HG03457 (cell line): Measurements from ENCODE around the gene GNPNAT1.

Experiments used
- ATAC-seq: cut with Tn5 transposase; IDR thresholded peaks from one replicate; pipeline ENCODE4 v1.9.1; 2021; ENCODE audit warnings: moderate number of reproducible peaks; ENCODE audit not compliant: unreplicated experiment

The GNPNAT1 gene

DNA sequence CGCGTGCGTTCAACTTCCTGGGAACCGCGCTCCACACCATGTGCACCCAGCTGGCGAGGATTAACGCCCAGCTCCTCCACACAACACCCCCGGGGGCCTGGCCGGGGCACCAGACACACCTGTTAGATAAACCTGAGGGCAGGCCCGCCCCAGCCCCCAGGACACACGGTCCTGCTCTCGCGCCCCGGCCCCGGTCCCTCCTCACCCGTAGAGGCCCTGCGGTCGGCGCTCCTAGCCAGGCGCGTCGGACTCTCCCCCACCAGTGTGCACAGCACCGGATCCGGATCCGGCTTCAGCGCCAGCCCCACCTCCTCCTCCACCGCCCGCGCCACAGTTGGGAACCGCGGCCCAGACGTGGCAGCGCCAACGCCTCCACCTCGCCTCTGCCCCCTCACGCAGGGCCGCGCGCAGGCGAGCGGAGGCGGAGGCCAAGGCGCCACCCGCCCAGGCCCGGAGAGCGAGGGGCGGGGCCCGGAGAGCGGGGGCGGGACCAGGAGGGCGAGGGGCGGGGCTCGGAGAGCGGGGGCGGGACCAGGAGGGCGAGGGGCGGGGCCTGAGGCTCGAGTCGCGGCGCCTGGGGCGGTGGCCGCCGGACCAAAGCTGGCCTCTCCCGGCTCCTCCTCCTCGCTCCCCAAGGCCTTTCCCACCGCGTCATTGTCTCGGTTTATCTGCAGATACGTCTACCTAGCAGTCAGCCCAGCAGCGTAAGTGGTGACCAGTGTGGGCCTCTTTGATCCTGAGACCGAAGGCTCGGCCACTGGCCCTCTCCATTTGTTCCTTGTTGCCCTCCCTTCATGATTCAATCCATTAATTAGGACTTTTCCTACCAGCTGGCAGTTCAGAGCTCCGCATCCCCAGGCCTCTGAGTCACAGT, at the start of gene GNPNAT1:
Gene GNPNAT1 (minus strand): TSS at position 385 of the 874 bp plus-strand sequence. CDS start 6,957 bp downstream, outside the sequence.
- peak; percentile 92 for ATAC-seq

- no peak for ATAC-seq
These were observed 49.5 kb upstream of the GNPNAT1 start for GRCh38 chr14:52840877-52841276.

DNA sequence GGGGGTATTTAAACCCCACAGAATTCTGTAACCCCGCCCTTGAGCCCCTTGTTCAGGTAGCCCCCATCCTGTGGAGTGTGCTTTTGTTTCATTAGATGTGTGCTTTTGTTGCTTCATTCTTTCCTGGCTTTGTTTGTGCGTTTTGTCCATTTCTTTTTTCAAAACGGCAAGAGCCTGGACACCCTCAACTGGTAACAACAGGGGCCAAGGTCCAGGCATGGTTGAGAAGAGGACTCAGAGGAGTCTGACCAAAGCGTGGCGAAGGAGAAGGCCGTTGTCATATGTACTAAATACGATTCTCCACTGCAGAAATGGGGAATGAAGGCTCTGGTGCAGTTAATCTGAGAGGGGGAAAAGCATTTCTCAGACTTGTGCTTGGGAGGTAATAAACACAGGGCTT, 46.0 kb upstream of the GNPNAT1 start:
- no peak for ATAC-seq

GRCh38 chr14:52836063-52836462, 44.7 kb upstream of the GNPNAT1 start:
- no peak for ATAC-seq

- no peak for ATAC-seq
These were observed 43.9 kb upstream of the GNPNAT1 start for GRCh38 chr14:52835122-52835903.

DNA sequence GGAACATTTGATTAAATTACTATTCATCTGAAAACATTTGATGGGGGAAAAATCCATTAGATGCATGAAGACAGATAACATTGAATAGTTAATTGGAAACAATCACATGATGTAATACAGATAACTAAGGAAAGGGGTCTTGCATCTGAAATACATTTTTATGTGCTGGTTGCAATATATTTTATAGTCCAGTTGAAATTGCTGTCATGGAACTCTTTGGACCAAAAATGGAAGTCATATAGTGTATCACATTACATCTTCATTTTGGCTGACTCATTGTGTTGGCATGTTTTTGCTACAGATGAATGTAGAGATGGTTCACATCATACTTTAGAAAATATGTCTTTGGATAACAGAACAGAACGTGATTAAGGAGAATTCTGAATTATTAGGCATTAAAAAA, 43.0 kb upstream of the GNPNAT1 start:
- no peak for ATAC-seq

DNA sequence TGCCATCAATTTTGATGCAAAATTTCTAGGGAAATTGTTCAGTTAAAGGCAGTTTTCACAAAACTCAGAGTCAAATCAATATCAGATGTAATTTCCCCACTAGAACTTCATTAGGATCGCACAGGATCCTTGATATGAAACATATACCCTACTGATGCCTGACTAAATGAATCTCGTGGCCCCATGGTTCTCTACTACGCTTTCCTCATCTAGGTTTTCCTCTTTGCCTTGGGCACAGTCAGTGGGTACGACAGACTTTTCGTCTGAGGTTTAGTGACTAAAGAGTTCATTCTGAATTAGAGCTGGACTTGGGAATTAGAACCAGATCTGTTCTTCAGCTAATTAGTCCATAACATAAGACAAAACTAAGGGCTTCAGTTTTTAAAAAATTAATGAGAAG, 42.5 kb upstream of the GNPNAT1 start:
- ATAC-seq: no peak

- no peak for ATAC-seq
These were observed 38.2 kb upstream of the GNPNAT1 start for GRCh38 chr14:52829527-52830185.

- no peak for ATAC-seq
These were observed 36.0 kb upstream of the GNPNAT1 start for GRCh38 chr14:52827426-52827825.

DNA sequence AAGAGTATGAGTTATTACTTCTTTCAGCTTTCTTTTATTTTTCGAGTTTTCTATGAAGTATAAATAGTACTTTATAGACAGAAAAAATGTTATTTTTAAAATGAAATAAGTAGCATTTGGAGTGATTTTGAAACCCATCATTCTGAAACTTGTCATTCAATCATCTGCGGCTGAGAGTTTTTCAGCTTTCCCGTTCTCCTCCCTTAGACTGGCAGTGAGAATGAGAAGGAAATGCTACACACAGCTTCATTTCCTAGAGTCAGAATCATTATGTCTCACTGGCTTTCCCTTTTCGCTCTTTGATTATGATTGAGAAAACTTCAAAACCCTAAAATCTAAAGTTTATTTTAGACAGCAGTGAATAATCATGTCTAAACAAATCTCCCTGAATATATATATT, 33.7 kb upstream of the GNPNAT1 start:
- ATAC-seq: no peak

GRCh38 chr14:52824462-52824861, 33.1 kb upstream of the GNPNAT1 start:
- no peak for ATAC-seq

- no peak for ATAC-seq
These were observed 30.4 kb upstream of the GNPNAT1 start for GRCh38 chr14:52821805-52822250.

DNA sequence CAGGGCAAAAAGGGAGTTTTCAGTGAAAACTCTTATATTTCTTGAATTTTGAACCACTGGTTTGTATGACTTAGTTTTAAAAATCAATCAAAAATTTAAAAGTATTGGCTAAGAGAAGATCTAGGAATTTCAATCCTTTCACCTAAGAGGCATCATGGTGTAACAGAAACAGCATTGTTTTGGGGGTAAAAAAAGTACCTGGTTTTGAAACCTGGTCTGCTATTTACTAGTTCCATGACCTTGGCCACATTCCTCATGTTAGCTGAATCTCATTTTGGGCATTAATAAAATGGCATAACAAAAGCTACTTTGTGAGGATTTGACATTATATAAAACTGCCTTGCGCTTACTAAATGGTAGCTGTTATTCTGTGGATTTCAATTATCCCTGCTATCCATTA, 16.7 kb upstream of the GNPNAT1 start:
- ATAC-seq: no peak

DNA sequence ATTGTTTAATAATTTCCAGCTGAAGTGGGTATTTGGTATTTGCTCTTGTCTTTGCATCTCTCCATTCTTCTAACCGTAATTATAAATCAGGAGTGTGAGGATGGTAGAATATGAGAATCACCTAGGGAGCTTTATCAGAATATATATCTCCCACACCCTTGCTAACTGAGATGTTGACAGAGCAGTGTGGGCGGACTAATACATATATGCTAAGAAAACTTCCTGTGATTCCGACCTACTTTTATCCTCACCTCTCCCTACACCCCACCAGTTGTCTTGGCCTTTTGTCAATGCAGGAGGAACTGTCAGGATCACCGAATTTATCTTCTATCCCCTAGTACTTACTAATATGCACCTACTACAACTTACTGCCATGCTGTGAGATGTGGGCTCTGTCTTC, 14.7 kb upstream of the GNPNAT1 start:
- ATAC-seq: no peak

- no peak for ATAC-seq
These were observed 11.2 kb upstream of the GNPNAT1 start for GRCh38 chr14:52802597-52802996.

- ATAC-seq: no peak
These were observed 9.8 kb upstream of the GNPNAT1 start for GRCh38 chr14:52801014-52801712.

DNA sequence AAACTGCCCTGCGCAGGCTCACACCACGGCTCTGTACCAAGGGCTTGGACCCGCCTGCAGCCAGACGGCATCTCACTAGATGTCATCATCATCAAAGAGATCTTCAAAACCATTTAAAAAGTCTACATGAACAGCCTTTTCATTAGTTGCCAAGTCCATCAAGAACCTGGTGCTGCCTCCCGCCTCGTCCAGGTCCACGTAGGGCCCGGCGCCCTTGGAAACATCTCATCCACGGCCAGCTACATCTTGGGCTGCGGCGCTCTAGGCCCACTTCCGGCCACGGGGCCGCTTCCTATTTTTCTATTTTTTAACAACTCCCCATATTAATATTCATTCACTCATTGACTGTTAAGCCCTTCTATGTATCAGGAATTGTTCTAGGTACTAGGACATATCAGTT, 7.4 kb upstream of the GNPNAT1 start:
- ATAC-seq: no peak

DNA sequence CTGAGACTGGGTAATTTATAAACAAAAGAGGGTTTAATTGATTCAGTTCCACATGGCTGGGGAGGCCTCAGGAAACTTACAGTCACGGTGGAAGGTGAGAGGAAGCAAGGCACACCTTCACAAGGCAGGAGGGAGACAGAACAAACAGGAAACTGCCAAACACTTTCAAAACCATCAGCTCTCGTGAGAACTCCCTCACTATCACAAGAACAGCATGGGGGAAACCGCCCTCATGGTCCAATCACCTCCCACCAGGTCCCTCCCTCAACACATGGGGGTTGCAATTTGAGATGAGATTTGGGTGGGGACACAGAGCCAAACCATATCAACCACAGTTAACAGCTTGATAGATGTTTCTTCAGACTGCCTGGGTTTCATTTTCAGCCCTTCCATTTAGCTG, 6.2 kb upstream of the GNPNAT1 start:
- no peak for ATAC-seq

DNA sequence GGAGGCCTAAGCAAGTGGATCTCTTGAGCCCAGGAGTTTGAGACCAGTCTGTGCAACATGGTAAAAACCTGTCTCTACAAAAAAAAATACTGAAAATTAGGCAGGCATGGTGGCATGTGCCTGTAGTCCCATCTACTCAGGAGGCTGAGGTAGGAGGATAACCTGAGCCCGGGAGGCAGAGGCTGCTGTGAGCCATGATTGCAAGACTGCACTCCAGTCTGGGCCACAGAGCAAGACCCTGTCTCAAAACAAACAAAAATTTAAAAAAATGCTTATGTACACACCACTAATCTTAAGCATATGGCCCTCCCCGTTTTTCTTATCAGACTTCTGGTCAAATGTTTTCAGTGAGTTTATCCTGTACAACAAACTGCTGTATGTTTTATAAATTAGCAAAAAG, 1.7 kb upstream of the GNPNAT1 start:
- no peak for ATAC-seq

DNA sequence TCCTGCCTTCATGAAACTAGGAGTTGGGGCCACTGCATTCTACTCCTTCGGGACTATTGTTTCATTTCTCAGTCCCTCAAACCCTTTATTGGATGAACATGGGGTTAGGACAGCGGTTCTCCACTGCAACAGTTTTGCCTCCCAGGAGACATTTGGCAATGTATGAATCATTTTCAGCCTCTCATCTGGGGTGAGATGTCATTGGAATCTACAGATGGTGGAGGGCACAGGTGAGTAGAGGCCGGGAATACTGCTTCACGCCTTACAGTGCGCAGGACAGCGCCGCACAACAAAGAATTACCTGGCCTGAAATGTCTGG, 649 bp upstream of the GNPNAT1 start:
- ATAC-seq: no peak

DNA sequence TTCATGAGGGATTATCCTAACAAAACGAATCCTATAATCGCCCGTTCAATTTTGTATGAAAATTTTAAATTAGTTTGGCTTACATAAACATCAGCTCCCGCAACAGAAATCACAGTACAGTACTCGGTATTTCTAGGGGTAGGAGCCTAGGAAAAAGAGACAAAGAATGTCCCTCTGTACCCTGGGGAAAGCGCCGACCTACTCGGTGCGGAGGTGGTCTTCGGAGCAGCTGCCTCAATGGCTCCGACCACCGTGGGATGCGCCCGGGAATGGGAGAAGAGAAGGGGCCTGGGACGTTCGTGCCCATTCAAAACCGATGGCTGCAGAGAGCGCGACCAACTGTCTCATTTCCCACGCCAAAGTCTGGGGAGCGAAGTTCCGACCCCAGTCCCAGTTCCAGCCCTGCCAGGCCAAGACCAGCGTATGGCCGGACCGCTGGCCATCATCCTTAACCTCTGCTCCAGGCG, 618 bp downstream of the GNPNAT1 start:
- ATAC-seq: no peak
